Gastroesophageal sphincter (tissue), 4 donors: ENCODE results near the gene IRX6. TPM values are rescaled to one million over a fixed set of nuclear protein-coding genes. Genes with fewer than 3 reads are reported as not detected.

Source experiments
- ATAC-seq: fragments of 150-250 bp; one replicate; pipeline ENCODE4 v1.9.1; 2016; ENCODE audit warnings: mild to moderate bottlenecking, moderate library complexity
- H3K27ac ChIP-seq, 4 donors: fragments of 200-600 bp; sonication (generic) in 3 of 4; 1 replicate in 3 of 4; 2 replicates in 1 of 4; pipeline ENCODE4 v1.5.1; 2016 to 2019
- H3K27me3 ChIP-seq: fragments of 200-600 bp; sonication (generic); one replicate; pipeline ENCODE4 v1.5.1; 2019
- H3K36me3 ChIP-seq, 2 donors: fragments of 200-600 bp; sonication (generic); one replicate each; pipeline ENCODE4 v1.5.1; 2019; ENCODE audit warnings: control low read depth in 1 of 2
- H3K4me1 ChIP-seq, 3 donors: fragments of 200-600 bp; sonication (generic); 1 replicate in 2 of 3; 2 replicates in 1 of 3; pipeline ENCODE4 v1.5.1; 2016 to 2019; ENCODE audit warnings: control low read depth in 2 of 3
- H3K4me3 ChIP-seq, 2 donors: fragments of 200-600 bp; sonication (generic); one replicate each; pipeline ENCODE4 v1.5.1; 2019; ENCODE audit warnings: mild to moderate bottlenecking in 1 of 2, moderate library complexity in 1 of 2
- H3K9me3 ChIP-seq, 3 donors: fragments of 200-600 bp; sonication (generic); one replicate each; pipeline ENCODE4 v1.5.1; 2017 to 2019; ENCODE audit warnings: control low read depth in 2 of 3
- EP300 ChIP-seq: sonication (generic); formaldehyde crosslinking; IDR thresholded peaks from one replicate; pipeline ENCODE4 v1.6.1; 2017; ENCODE audit warnings: antibody characterized with exemption, mild to moderate bottlenecking
- POLR2A ChIP-seq, 2 donors: fragments of 450-650 bp; IDR thresholded peaks; one replicate each; pipeline ENCODE4 v1.6.1; 2017; ENCODE audit warnings: antibody characterized with exemption in 2 of 2, mild to moderate bottlenecking in 2 of 2, moderate library complexity in 1 of 2
- POLR2AphosphoS5 ChIP-seq: sonication (generic); formaldehyde crosslinking; IDR thresholded peaks from one replicate; pipeline ENCODE4 v1.6.1; 2017; ENCODE audit warnings: antibody characterized with exemption
- WGBS, 2 donors: methylation state at CpG; one replicate each; pipeline ENCODE4 v1.1.5; 2018; ENCODE audit warnings: low coverage in 1 of 2; 5-methylcytosine and 5-hydroxymethylcytosine counted together
- total RNA-seq, 4 donors: library from RNA; depleted of rRNA; stranded (reverse); fragments of >200 nt; gene quantifications; one replicate each; pipeline ENCODE4 v1.1.0, GENCODE V29; 2016
- TF ChIP-seq, protein P1 (sequence below), 4 experiments: fragments of 200-600 bp in 2 of 4; fragments of 450-650 bp in 2 of 4; sonication (generic) in 1 of 4; IDR thresholded peaks; one replicate each; pipeline ENCODE4 v1.5.1; 2017 to 2019; ENCODE audit warnings: antibody characterized with exemption in 4 of 4, mild to moderate bottlenecking in 2 of 4, moderate library complexity in 2 of 4

The IRX6 gene
- total RNA-seq, 4 donors from 2014 or later, result 0.12 to 0.64 TPM; not detected in 2

DNA sequence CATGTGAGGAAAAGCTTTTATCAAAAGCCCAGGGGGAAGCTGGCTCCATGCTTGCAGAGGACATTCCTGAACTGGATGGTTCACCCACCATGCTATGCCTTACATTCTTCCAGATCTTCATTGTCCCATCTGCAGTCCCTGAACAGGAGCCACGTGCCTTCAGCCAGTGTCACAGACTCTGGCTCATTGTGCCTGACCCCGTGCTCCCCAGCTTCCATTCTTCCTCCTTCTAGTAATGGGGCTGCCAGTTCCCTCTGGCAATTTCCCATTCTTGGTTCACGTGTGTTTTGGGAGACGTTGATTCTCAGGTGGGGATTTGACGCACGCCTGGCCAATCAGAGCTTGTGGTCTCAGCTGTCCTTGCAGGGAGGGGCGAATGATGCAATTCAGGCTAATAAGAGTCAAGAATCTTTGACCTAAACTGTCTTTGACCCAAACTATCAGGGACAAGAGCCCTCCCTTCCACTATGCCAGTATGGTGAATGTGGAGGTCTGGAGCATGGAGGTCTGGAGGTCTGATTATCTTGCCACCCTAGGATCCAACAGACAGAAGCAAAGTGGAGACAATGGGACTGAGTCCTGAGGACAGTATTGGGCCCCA lies 52.7 kb downstream of the IRX6 start:
- no peak for ATAC-seq
- Histone ChIP-seq H3K27ac (no peak overlapping the region), H3K4me1 (no peaks in the 10 kb centered on the region), H3K4me3 (no peak overlapping the region), H3K36me3 (no peaks in the 10 kb centered on the region), H3K9me3 (no peaks in the 10 kb centered on the region), H3K27me3 (peaks cover 8% of the 10 kb centered on the region)
- 68 to 80% methylated on average over 2 of the region's 7 CpGs for WGBS, 2 donors
- TF ChIP-seq POLR2AphosphoS5 (no peak), EP300 (no peak), POLR2A (IDR thresholded peaks at IDR 0.05) (no peak)
- TF ChIP-seq, protein P1, sequence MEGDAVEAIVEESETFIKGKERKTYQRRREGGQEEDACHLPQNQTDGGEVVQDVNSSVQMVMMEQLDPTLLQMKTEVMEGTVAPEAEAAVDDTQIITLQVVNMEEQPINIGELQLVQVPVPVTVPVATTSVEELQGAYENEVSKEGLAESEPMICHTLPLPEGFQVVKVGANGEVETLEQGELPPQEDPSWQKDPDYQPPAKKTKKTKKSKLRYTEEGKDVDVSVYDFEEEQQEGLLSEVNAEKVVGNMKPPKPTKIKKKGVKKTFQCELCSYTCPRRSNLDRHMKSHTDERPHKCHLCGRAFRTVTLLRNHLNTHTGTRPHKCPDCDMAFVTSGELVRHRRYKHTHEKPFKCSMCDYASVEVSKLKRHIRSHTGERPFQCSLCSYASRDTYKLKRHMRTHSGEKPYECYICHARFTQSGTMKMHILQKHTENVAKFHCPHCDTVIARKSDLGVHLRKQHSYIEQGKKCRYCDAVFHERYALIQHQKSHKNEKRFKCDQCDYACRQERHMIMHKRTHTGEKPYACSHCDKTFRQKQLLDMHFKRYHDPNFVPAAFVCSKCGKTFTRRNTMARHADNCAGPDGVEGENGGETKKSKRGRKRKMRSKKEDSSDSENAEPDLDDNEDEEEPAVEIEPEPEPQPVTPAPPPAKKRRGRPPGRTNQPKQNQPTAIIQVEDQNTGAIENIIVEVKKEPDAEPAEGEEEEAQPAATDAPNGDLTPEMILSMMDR (IDR thresholded peaks at IDR 0.05), result no peak

DNA sequence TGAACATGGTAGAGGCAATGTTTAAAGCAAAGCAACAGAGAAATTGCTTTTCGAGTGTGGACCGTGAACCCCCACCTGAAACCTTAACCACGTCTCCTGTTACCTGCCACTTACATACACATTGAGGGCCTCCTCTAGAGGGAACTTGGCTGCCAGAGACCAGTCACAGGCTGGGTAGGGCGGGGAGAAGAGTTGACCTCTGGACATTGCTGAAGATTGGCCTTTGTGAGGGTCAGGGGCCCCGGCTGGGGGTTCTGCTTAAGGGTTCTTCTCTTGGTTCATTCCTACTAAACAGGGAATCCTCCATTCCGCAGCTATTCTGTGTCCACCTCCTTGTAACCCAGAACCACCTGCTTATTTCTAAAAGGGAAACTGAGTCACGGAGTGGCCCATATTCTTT lies 53.8 kb downstream of the IRX6 start:
- Histone ChIP-seq H3K9me3 (no peaks in the 10 kb centered on the region), H3K4me1 (no peaks in the 10 kb centered on the region), H3K27me3 (peaks cover 8% of the 10 kb centered on the region), H3K4me3 (no peak overlapping the region), H3K27ac (no peak overlapping the region), H3K36me3 (no peaks in the 10 kb centered on the region)
- ATAC-seq, result no peak
- TF ChIP-seq, protein P1 (IDR thresholded peaks at IDR 0.05), result no peak
- no peak for TF ChIP-seq POLR2A (IDR thresholded peaks at IDR 0.05)
- no peak for TF ChIP-seq POLR2AphosphoS5
- no peak for TF ChIP-seq EP300
- 75 to 80% methylated on average over 1 to 5 of the region's 7 CpGs for WGBS, 2 donors

DNA sequence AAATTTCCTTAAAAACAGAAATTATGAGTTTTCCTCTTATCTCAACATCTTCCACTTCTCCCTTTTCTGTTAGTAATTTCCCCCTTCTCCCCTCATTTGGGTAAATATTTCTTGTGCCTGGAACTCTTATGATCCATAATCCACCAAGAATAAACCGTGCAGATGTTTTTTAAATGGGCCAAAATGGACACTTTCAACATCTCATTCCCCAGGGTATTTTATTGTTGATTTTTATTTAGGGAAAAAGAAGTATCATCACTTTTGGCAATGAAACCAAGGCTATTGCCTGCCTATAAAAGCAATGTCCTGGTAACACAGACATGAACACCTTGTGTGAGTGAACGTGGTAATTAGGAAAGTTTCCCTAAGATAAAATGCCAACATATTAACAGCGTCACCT lies 54.6 kb downstream of the IRX6 start:
- no peak overlapping the region for H3K4me3 ChIP-seq

DNA sequence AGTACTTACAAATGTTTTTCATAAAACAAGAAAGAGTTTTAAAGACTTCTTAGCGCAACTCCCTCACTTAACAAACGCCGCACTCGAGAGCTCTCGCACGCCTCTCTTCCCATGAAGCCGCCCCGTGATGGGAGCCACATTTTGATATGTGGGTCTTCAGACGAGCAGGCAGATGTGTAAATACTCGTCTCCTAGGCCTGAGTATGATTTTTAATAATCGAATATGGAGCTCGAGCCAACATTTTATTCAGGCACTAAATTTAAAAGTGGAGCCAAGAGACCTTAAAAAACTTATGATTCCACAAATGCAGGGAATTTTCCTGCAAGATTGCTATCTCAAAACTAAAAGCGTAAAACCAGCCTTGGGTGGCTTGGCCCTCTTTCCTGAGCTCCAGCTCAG lies 55.4 kb downstream of the IRX6 start:
- WGBS, 2 donors, result 84 to 86% methylated on average over 12 of the region's 13 CpGs
- no peaks in the 10 kb centered on the region for H3K36me3 ChIP-seq
- no peak for ATAC-seq

More for the DNA sequence above, 54.6 kb downstream of the IRX6 start:
- Histone ChIP-seq H3K9me3 (no peaks in the 10 kb centered on the region), H3K27me3 (peaks cover 8% of the 10 kb centered on the region), H3K4me1 (no peaks in the 10 kb centered on the region), H3K27ac (no peak overlapping the region), H3K36me3 (no peaks in the 10 kb centered on the region)
- WGBS, 2 donors, result 69 to 87% methylated on average over 3 of the region's 3 CpGs
- no peak for ATAC-seq
- no peak for TF ChIP-seq POLR2A (IDR thresholded peaks at IDR 0.05)
- TF ChIP-seq POLR2AphosphoS5, result no peak
- TF ChIP-seq, protein P1 (IDR thresholded peaks at IDR 0.05), result no peak
- TF ChIP-seq EP300, result no peak

More for the DNA sequence above, 55.4 kb downstream of the IRX6 start:
- Histone ChIP-seq H3K27me3 (peaks cover 8% of the 10 kb centered on the region), H3K27ac (no peak overlapping the region), H3K4me3 (no peak overlapping the region), H3K9me3 (no peaks in the 10 kb centered on the region), H3K4me1 (no peaks in the 10 kb centered on the region)
- TF ChIP-seq, protein P1 (IDR thresholded peaks at IDR 0.05), result no peak
- no peak for TF ChIP-seq EP300
- TF ChIP-seq POLR2AphosphoS5, result no peak
- no peak for TF ChIP-seq POLR2A (IDR thresholded peaks at IDR 0.05)
